Activated CD4-positive, alpha-beta T cell treated with anti-CD3 and anti-CD28 coated beads for 48 hours (primary cell): ENCODE measurements around the gene RSPH1.
A peak's percentile ranks its signal among the peaks of the same experiment; 100 is the strongest.

Source experiments
- DNase-seq: peaks from one replicate; pipeline ENCODE4 v3.0.0-alpha.2; 2020

The RSPH1 gene

DNA sequence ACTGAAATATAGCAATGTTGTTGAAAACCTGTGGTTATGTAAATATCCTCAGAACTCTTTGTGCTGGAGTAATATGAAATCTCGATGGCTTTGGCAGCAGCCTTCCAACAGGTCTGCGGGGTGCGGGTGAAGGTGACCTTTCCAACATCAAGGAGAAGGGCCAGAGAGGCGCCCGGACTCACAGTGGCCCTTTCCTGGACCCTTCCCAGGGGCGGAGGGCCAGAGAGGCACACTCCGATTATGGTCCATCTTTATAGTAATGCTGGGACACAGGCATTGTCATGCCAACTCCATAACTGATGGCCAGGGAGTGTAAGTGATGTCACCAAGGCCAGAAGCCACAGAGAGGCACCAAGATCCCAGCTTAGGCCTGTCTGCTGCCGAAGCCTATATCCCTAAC lies 35.7 kb upstream of the RSPH1 start:
- no peak for DNase-seq

DNA sequence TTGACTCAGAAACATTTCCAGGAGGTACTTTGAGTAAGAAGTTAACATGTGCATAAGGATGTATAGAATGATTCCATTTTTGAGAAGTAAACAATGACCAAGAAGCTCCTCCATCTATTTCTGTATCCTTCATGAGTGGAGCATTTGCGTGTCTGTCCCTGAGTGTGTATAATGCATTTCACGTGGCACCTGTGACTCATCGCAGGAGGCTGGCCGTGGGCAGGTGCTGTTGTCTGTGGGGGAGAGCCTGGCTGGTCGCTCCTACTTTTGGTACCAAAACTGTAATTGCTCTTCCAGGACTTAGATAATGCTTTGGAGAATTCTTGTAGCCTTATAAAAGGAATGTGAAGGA lies 34.1 kb upstream of the RSPH1 start:
- DNase-seq, result peak; percentile 26

DNA sequence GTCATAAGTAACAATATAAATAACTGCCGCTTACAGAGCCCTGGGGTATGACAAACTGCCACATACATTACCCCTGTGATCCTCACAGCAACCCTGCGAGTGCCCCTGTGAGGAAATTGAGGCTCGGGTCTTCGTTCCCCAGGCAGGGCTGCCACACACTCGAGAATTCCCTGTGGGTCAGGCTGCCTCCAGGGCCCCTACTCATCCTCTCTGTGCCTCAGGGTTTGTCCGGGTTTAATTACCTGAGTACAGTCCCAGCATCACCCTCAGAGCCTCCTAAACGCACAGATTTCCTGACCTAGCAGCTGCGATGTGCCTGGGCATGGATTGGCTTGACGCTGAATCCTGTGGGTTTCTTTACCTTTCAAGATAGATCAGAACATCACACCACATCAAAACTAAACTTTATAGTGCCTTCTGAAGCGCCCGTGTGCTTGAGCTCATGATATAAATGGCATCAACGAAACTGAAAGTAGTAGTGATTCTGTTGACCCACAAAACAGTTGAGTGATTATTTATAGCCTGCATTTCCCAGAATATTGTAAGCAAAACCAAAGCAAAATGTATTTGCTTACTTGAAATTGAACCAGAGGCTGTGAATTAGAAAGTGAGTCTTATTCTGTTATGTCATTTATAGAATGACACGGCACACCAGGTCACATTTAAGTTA lies 31.6 kb upstream of the RSPH1 start:
- DNase-seq, result peak; percentile 63

DNA sequence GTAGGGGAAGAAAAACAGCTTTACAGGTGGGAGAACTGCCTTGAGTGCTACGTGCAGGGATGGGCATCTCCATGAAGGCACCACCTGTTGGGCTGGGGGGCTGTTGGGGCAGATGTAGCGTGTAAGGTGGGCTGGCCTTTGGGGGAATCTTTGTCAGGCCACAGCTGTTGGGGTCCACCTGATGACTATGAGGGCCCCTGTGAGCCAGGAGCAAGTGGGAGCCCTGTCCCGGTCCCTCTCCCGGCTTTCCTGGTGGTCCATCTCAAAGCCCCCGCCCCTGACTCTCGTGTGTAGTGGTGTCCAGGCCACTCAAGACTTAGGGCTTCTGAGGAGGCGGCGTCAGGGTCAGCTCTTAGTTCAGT lies 31.1 kb upstream of the RSPH1 start:
- no peak for DNase-seq

DNA sequence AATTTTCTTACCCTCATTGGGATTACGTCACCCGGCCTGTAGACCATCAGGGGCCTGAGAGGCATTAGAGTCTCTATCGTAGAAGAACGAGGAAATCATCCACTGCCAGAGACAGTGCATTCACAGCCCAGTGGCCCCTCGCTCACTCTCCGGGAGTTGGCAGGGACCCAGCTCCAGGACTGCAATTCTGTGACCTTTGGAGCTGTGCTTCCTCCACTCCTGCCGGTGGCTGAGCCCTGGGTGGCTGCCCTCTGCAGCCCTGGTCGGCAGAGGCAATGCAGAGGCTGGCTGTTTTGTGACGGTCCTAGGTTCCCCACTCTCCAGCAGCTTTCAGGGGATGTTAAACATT lies 30.3 kb upstream of the RSPH1 start:
- no peak for DNase-seq

DNA sequence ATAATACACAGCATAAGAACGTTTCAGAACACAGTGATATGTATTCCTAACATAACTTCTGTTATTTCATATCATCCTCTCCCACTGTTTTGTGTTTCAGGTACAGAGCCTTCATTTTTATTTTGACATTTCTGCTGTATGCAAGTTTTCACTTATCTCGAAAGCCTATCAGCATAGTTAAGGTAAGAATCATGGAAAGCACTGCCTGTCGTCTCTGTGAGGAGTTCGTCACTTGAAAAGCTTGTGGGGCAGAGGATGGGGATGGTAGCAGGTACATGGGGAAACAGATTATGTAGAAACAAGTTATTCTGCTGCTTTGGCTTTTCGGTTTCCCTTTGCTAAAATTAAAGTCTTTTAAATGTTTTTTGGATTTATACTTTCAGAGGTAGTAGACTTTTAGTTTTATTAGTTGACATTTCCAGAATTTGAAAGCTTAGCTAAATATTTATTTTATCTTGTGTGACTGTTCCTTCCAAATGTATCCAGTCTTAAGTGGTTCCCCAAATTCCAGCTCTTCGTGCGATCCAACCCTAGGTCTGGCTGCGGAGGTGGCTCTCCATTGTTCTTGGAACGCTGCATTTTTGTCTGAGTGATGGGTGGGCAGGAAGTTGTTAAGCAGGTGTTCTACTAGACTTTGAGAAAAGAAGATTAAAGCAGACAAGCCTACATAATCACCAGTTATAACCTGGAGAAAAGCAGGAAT lies 29.8 kb upstream of the RSPH1 start:
- DNase-seq, result no peak

DNA sequence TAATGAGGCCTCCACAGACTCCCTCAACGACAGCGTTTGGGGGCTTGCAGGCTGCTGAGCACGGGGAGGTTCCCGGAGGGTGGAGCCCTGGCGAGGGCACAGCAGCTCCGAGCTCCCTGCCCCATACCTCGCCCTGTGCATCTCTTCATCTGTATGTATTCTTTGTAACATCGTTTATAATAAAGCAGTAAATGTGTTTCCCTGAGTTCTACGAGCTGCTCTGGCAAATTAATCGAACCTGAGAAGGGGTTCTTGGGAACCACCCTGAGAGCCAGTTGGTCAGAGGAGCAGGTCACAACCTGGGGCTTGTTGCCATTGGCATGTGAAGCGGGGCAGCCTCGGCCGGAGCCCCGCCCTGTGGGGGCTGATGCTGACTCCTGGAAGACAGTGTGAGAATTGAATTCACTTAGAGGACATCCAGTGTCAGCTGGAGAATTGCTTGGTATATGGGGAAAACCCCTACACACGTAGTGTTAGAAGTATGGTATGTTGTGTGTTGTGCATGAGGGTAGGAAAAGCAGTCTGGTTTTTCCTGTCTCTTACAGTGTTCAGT lies 29.1 kb upstream of the RSPH1 start:
- DNase-seq, result no peak

DNA sequence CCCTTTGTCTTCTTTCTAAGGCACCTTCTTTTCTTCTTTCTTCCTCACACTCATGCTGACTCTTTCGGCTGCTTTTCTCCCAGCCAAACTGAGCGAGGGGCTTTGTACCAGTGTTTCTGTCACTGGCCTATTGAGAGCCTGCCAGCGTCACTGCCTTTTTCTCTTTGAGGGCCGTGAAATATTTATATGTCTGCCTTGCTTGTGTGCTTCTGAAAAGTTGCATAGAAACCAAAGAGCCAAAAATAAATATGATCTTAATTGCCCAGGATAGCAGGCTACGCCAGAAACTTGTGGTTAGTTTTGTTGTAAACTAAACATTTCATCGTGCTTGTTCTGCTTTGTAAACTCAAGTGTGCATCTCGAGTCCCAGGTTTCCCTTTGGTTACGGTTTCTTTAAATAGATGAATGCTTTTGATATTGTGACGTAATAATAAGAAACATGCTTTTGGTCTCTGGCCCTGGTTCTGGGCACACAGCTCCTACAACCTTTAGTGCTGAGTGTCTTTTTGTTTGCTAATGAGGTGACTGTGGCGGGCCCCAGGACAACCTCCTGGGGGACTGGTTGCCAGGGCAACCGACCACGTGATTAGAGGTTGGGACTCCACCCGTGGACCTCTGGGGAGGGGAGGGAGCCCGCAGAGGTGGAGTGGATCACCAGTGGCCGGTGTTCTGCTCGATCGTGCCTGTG lies 28.5 kb upstream of the RSPH1 start:
- DNase-seq, result peak; percentile 27

DNA sequence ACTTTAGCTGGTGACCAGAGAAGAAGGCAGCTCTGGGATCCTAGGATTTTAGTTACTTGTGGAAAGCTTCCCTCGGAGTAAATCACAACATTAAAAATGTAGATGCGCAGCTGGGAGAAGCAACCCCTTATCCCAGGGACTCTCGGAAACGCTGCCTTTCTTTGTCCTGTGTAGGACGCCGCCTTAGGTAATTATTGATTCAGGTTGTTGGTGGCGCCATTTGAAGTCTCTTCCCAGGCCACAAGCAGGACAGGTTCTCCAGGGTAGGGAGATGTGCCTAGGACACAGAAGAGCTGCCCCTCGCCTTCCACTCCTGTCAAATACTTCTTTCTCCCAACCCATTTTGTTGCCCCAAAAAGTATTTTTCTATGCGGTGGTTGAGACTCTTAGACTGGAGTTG lies 27.9 kb upstream of the RSPH1 start:
- DNase-seq, result no peak

DNA sequence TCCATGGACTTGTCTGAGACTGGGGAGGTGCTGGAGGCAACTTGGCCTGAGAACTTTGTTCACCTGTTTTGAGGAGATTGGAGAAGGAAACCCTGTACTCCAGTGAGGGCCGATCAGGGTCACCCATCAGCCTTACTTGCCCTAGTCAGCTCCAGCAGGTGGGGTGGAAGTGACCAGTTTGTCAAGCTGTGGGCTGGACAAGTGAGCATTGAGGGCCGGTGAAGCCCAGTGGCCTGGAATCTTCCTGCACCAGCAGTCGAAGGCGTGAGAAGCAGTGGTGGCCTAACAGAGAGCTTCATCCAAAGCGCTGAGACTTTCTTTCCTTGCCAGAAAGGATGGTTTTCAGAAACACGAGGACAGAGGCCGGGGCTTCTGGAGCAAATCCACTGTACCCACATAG lies 27.2 kb upstream of the RSPH1 start:
- no peak for DNase-seq

DNA sequence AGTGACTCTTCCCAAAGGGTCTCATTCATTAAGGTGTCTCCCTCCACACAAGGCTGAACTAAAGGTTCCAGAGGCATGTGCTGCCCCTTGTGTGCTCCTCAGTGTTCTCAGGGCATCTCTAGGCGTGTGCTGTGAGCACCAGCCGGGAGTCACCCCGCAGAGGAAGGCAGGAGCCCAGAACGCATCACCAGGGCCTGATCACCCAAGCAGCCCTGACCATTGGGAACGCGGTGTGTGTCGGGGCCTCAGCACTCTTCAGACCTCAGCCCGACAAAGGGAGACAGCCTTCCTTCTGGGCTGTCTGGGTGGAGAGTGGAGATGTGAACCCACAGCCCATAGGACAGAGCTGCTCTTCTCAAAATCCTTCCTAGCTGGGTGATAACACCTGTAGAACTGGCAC lies 26.7 kb upstream of the RSPH1 start:
- DNase-seq, result no peak

DNA sequence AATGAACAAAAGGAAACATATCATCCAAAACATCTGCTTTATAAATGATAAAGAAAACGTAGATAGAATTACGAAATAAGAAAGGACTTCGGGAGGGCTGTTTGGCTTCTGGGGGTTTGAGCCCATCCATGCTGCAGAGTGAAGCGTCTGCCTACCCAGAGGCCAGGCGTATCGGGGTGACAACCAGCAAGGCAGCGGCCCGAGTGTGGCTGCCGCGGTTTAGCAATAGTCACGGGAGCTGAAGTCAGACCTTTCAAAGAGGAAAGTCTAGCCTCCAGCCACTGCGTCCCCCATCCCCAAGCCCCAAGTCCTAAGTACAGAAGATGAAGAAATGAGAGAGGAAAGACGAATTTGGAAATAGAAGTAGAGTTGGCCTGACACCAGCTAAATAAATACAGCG lies 26.2 kb upstream of the RSPH1 start:
- DNase-seq, result no peak

DNA sequence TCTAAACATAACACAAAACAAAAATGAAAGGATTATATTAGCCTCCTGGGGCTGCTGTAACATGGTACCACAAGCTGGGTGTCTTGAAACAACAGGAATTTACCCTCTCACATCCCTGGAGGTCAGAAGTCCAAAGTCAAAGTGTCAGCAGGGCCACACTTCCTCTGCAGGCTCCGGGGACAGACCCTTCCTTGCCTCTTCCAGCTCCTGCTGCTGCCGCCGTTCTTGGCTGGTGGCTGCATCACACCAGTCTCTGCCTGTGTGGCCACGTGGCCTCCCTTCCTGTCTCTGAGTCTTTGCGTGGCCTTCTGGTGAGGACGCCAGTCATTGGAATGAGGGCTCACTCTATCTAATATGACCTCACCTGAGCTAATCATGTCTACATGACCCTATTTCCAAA lies 25.8 kb upstream of the RSPH1 start:
- no peak for DNase-seq

DNA sequence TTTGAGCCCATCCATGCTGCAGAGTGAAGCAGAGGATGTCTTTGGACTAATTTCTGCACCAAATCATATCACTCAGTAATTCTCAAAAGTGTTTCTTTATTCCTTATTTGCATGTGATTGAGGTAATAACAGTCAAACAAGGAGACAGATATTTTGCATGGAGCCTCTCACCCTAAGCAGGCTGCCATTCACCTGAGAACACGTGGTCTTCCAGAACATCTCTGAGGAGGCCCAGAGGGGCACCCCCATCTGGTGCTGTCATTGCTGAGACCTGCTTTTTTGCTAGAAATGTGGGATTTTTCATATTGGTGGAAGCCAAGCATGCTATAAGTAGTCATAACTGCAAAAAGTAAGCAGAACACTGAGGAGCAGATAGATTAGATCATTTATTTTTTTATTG lies 25.4 kb upstream of the RSPH1 start:
- no peak for DNase-seq

DNA sequence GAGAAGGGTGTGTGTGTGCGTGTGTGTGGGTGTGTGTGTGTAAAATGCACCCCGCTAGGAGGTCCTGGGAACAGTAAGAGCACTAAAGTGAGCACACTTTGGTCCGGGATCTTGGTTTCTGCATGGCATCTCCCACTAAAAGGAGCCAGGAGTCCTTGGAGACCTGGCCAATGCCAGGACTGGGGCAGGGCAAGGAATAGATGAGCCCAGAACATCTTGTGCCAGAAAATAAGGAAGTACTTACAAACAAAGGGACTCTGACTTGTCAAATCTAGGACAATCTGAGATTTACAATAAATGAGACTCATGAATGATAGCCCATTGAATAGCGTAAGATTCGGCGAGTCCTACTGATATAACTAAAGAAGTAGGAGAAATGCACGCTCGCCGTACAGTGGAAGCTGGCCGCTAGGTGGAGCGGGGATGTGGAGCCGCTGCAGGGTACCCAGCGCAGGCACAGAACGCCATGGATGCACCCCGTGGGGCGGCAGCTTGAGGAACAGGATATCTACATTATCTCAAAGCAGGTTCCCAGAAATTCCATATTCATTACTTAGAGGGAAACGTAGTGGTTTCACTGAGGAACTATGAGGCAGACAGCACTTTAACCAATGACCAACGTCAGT lies 24.7 kb upstream of the RSPH1 start:
- DNase-seq, result no peak

DNA sequence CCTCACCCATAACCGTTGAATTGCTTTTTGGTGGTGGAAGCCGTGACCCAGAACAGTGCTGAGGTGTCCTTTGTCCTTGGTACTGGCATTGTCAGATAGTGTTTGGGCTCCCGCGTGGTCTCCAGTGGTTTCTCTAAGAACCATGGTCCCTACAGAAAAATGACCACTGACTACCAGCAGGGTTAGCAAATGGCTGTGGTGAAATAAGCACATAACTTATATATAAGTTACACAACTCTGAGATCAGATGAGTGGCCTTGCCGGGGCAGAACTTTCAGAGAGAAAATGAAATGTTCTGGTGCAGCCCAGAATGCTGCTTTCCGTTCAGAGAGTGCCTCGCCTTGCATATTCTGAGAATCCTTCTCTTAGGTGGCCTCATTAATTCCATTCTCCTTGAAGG lies 22.6 kb upstream of the RSPH1 start:
- DNase-seq, result no peak

DNA sequence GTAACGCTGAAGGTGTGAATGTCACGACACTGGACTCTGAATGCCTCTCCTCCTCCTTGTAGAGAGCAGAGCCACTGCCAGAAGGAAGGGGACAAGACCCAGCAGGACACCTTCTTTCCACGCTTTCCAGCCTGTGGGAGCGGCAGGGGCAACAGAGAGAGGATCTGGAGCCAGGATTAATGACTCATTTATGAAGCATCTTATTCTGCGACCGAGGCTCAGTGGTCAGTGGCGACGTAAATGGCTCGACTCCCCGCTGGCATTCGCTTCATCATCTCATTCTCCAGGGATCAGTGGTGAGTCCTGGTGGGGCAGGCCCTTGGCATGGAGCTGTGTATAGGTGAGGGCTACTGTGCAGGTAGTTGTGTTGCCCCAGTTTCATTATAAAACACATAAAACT lies 22.2 kb upstream of the RSPH1 start:
- no peak for DNase-seq

DNA sequence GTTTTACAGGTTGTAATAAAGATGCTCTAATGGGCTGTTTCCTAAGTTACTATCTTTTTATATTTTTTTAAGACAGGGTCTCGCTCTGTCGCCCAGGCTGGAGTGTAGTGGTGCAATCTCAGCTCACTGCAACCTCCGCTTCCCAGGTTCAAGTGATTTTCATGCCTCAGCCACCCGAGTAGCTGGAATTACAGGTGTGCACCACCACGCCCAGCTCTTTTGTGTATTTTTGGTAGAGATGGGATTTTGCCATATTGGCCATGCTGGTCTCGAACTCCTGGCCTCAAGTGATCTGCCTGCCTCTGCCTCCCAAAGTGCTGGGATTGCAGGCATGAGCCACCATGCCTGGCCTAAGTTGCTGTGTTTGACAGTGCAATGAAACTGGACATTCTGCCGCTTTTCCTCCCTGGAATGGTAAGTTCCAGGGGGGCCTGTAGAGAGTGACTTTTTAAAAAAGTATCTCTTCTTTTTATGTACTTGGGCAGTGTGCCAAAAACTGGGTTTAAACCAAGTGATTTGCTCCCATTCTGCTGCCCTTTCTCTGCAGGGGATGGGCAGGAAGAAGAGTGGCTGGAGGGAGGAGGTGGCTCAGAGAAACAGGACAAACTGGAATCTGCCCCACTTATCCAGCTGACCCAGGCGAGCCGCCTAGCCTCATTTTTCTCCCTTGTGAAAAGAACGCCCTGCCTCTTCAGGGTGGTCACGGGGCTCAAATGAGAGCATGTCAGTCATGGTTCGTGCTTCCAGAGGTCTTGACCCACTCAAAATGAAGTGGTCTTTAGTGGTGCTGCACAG lies 19.9 kb upstream of the RSPH1 start:
- DNase-seq, result no peak

DNA sequence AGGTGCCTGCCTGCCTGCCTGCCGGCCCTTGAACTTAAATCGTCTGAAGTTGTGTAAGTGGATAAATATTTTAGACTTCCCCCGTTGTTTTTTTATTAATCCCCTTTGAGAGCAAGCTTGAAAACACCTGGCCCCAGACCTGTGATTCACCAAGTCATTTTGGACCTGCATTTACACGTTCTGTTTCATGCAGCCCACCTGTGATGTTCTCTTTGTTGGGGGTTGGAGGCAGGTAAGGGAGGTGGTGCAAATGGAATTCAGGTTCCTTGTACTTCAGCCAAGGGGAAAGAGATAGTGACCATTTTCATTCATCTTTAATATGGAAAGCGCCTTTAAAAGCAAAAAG lies 18.8 kb upstream of the RSPH1 start:
- DNase-seq, result no peak

DNA sequence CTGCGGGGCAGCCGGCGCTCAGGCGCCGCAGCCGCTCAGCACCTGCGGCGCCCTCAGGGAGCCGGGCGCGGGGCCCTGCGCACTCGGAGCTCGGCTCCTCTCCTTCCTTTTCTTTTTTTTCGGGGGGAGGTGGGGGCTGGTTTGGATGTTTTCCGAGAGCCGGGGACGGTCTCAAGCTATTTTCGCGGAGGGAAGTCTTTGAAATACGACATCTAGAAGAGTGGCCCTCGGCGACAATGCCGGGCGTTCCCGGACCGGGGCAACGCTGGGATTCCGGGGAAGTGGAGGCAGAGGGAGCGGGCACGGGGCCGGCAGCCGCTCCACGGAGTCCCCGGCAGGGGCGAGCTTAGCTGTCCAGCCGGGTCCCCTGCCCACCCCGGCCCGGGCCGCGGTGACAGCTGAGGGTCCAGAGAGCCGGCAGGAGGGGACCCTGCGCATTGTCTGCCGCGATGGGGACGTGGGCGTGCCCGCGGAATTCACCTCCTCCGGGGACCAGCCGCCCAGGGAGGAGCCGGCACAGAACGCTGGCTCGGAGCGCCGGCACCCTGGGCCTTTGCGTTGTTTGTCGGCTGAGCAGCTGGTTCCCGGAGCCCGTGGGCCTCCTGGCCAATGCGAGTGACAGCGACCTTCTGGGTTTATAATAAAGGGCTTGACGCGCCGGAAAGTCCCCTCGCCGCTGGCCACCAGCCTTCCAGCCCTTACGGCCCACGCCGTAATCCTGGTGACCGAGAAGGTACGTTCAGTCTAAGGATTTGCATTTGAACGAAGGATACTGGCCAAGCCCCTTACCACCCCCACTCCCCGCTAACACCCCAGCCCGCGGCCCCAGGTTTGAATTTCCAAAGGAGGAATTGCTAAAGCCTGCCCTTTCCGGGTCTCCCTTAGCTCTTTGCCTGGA lies 18.2 kb upstream of the RSPH1 start:
- peak; percentile 74 for DNase-seq

DNA sequence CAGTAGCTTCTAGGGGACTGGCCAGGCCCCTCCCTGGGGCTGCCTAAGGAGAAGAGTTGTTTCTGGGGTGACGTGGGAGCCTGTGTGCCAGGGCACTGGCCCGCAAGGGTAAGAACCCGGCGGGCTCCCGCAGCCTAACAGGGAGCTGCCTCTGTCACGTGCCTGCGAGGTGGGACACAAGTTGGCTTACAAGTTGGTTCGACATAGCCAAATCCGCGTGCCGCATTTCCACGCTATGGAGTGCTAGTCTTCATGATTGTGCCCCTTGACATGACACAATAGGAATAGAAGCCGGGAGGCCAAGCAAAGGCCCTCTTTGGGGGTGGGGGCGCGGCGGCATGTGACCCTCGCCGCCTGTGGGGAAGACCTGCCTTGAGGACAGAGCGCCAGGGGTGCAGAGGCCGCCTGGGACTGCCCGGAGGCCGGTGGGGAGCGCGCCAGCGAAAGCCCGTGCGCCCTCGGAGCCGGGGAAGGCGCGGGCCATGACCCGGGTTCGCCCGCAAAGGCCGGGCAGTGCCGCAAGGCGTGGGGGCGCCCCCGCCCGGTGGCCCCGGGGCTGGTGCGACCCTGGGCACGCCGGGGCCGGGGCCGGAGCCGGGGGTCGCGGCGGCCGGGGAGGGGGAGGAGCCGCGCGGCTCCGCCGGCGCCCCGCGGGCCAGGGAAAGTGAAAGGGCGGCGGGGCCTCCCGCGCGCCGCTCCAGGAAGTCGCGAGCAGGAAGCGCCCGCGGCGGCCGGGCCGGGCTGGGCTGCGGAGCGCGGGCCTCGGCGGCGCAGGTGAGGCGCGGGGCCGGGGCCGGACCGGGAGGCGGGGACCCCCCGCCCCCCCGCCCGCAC lies 17.3 kb upstream of the RSPH1 start, which contains the start of gene SLC37A1:
SLC37A1 (plus strand) TSS at position 702 of the 834 bp plus-strand sequence. CDS start 4,603 bp downstream, outside the sequence.
- DNase-seq, result peak; percentile 45
